Measurements from ENCODE around the gene CRY2. TPM values are rescaled to one million over a fixed set of nuclear protein-coding genes. Genes with fewer than 3 reads are reported as not detected.
"Not testable (repeated sequence)": the region's sequence is repeated elsewhere in the genome, so short reads cannot be mapped to it uniquely, and the experiment has no call there.

The CRY2 gene
- polyA plus RNA-seq, 2 donors, result 5.9 to 6.8 TPM

- WGBS, 2 donors, result 92 to 93% methylated on average over 51 to 56 of the region's 56 CpGs
Observed at GRCh38 chr11:45902452-45903380, 55.4 kb downstream of the CRY2 start.

GRCh38 chr11:45904309-45904915 lies 57.1 kb downstream of the CRY2 start:
- Histone ChIP-seq H3K4me1 (ENCODE audit: control insufficient read depth in 2 of 2, insufficient read depth in 2 of 2, low read length in 1 of 2) (peaks cover 2 to 12% of the 10 kb centered on the region in 2 donors), H3K27ac (ENCODE audit: low read depth in 2 of 2, low read length in 1 of 2) (no peak overlapping the region)
- WGBS, 2 donors, result 65 to 73% methylated on average over 15 of the region's 15 CpGs

More at GRCh38 chr11:45902452-45903380, 55.4 kb downstream of the CRY2 start:
- no peak overlapping the region for H3K27ac ChIP-seq (ENCODE audit: low read depth in 2 of 2, low read length in 1 of 2)
- H3K4me3 ChIP-seq (ENCODE audit: low read depth in 1 of 2, low read length in 2 of 2), result no peak overlapping the region
- H3K27me3 ChIP-seq (ENCODE audit: control insufficient read depth in 1 of 2, insufficient read depth in 2 of 2, low read length in 2 of 2), result no peaks in the 10 kb centered on the region
- no peaks in the 10 kb centered on the region for H3K9me3 ChIP-seq (ENCODE audit: control insufficient read depth in 2 of 2, insufficient read depth in 1 of 2, low read depth in 1 of 2, low read length in 1 of 2)
- peaks cover 5 to 7% of the 10 kb centered on the region in 2 donors for H3K4me1 ChIP-seq (ENCODE audit: control insufficient read depth in 2 of 2, insufficient read depth in 2 of 2, low read length in 1 of 2)
- peaks cover 0 to 2% of the 10 kb centered on the region in 2 donors for H3K36me3 ChIP-seq (ENCODE audit: control insufficient read depth in 2 of 2, insufficient read depth in 2 of 2, low read length in 1 of 2)

DNA sequence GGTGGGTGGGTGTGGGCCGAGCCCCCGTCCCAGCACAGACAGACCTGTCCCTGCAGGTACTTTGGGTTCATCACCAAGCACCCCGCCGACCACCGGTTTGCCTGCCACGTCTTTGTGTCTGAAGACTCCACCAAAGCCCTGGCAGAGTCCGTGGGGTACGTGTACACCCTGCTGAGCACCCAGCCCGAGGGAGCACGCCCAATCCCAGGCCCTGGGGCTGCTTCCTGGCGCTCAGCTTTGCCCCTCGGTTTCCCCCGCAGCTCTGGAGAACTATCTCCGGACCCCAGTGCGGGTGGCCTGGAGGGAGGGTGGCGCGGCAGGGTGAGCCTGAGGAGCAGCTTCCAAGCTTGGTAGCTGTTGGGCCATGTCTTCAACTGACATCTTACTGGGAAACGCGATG lies 57.8 kb downstream of the CRY2 start:
- no peak overlapping the region for H3K4me3 ChIP-seq (ENCODE audit: low read depth in 1 of 2, low read length in 2 of 2)
- H3K36me3 ChIP-seq (ENCODE audit: control insufficient read depth in 2 of 2, insufficient read depth in 2 of 2, low read length in 1 of 2), result peaks cover 0 to 15% of the 10 kb centered on the region in 2 donors
- H3K4me1 ChIP-seq (ENCODE audit: control insufficient read depth in 2 of 2, insufficient read depth in 2 of 2, low read length in 1 of 2), result peaks cover 2 to 11% of the 10 kb centered on the region in 2 donors
- no peaks in the 10 kb centered on the region for H3K9me3 ChIP-seq (ENCODE audit: control insufficient read depth in 2 of 2, insufficient read depth in 1 of 2, low read depth in 1 of 2, low read length in 1 of 2)
- no peaks in the 10 kb centered on the region for H3K27me3 ChIP-seq (ENCODE audit: control insufficient read depth in 1 of 2, insufficient read depth in 2 of 2, low read length in 2 of 2)
- 84 to 89% methylated on average over 19 of the region's 19 CpGs for WGBS, 2 donors
- H3K27ac ChIP-seq (ENCODE audit: low read depth in 2 of 2, low read length in 1 of 2), result no peak overlapping the region

More at GRCh38 chr11:45904309-45904915, 57.1 kb downstream of the CRY2 start:
- peaks cover 0 to 8% of the 10 kb centered on the region in 2 donors for H3K36me3 ChIP-seq (ENCODE audit: control insufficient read depth in 2 of 2, insufficient read depth in 2 of 2, low read length in 1 of 2)
- H3K9me3 ChIP-seq (ENCODE audit: control insufficient read depth in 2 of 2, insufficient read depth in 1 of 2, low read depth in 1 of 2, low read length in 1 of 2), result no peaks in the 10 kb centered on the region
- no peak overlapping the region for H3K4me3 ChIP-seq (ENCODE audit: low read depth in 1 of 2, low read length in 2 of 2)
- no peaks in the 10 kb centered on the region for H3K27me3 ChIP-seq (ENCODE audit: control insufficient read depth in 1 of 2, insufficient read depth in 2 of 2, low read length in 2 of 2)

- not testable (repeated sequence) for H3K4me3 ChIP-seq (ENCODE audit: low read depth in 1 of 2, low read length in 2 of 2); H3K27me3 ChIP-seq (ENCODE audit: control insufficient read depth in 1 of 2, insufficient read depth in 2 of 2, low read length in 2 of 2); H3K27ac ChIP-seq (ENCODE audit: low read depth in 2 of 2, low read length in 1 of 2); H3K9me3 ChIP-seq (ENCODE audit: control insufficient read depth in 2 of 2, insufficient read depth in 1 of 2, low read depth in 1 of 2, low read length in 1 of 2)
- H3K36me3 ChIP-seq (ENCODE audit: control insufficient read depth in 2 of 2, insufficient read depth in 2 of 2, low read length in 1 of 2), result peaks cover 1 to 16% of the 10 kb centered on the region in 2 donors
- peaks cover 2 to 11% of the 10 kb centered on the region in 2 donors for H3K4me1 ChIP-seq (ENCODE audit: control insufficient read depth in 2 of 2, insufficient read depth in 2 of 2, low read length in 1 of 2)
- WGBS, 2 donors, result 48 to 60% methylated on average over 6 of the region's 6 CpGs
Observed at GRCh38 chr11:45905576-45905975, 58.3 kb downstream of the CRY2 start.

DNA sequence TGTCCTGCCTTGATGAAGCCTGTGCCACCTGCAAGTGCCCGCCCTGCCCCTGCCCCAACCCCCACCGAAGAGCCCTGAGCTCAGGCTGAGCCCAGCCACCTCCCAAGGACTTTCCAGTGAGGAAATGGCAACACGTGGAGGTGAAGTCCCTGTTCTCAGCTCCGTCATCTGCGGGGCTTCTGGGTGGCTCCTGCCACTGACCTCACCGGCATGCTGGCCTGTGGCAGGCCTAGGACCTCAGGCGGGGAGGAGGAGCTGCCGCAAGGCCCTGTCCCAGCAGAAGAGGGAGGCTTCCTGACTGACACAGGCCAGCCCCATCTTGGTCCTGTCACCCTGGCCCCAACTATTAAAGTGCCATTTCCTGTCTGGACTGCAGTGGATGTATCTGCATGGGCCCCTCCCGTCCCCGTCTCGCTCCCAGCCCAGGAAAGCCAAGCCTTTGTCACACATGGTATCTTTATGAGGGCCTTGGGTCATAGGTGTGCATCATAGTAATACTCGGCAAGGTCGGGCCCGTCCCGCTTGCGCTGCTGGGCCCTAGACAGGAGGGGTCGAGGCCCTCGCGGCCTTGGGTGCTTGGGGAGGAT lies 58.9 kb downstream of the CRY2 start:
- Histone ChIP-seq H3K36me3 (ENCODE audit: control insufficient read depth in 2 of 2, insufficient read depth in 2 of 2, low read length in 1 of 2) (peaks cover 7 to 22% of the 10 kb centered on the region in 2 donors), H3K4me3 (ENCODE audit: low read depth in 1 of 2, low read length in 2 of 2) (no peak overlapping the region)
- 53 to 74% methylated on average over 19 of the region's 19 CpGs for WGBS, 2 donors

DNA sequence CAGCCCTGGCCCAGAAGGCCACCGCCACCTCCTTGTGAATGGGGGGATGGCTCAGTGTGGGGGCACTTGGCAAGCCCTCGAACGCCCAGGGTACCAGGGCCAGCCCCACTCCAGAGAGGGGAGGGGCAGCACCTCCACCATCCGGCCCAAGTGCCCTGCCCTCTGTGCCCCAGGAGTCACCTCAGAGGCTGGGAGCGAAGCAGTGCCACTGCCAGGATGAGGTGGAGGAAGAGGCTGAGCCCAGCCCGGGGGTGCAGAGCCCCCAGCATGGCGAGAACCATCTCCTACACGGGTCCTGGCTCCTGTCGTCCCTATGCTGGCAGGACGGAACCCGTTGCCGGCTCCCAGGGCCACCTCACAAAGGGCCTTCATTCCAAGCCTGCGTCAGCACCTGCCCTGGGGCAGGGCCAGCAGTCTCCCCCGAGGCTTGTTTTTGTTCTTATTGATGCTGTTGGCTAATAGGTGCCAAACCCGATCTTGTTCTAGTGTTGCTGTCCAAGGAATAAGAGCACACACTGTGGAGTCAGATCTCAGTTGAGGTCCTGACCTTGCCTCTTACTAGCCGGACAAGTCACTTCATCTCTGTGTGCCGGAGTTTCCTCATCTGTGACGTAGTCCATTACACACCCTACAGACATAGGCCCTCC lies 59.8 kb downstream of the CRY2 start, which contains the start of gene FREY1:
TSS of gene FREY1 (minus strand) at position 307 of the 647 bp plus-strand sequence. CDS start at position 281, 26 bp downstream.
- WGBS, 2 donors, result 53 to 59% methylated on average over 18 of the region's 18 CpGs
- H3K27ac ChIP-seq (ENCODE audit: low read depth in 2 of 2, low read length in 1 of 2), result peak within 1 kb of the TSS in 1 of 2 donors; percentile 28
- peaks cover 7 to 25% of the 10 kb centered on the region in 2 donors for H3K36me3 ChIP-seq (ENCODE audit: control insufficient read depth in 2 of 2, insufficient read depth in 2 of 2, low read length in 1 of 2)

More for the DNA sequence above, 58.9 kb downstream of the CRY2 start:
- H3K9me3 ChIP-seq (ENCODE audit: control insufficient read depth in 2 of 2, insufficient read depth in 1 of 2, low read depth in 1 of 2, low read length in 1 of 2), result no peaks in the 10 kb centered on the region
- H3K4me1 ChIP-seq (ENCODE audit: control insufficient read depth in 2 of 2, insufficient read depth in 2 of 2, low read length in 1 of 2), result peaks cover 2 to 11% of the 10 kb centered on the region in 2 donors
- no peak overlapping the region for H3K27ac ChIP-seq (ENCODE audit: low read depth in 2 of 2, low read length in 1 of 2)
- no peaks in the 10 kb centered on the region for H3K27me3 ChIP-seq (ENCODE audit: control insufficient read depth in 1 of 2, insufficient read depth in 2 of 2, low read length in 2 of 2)

DNA sequence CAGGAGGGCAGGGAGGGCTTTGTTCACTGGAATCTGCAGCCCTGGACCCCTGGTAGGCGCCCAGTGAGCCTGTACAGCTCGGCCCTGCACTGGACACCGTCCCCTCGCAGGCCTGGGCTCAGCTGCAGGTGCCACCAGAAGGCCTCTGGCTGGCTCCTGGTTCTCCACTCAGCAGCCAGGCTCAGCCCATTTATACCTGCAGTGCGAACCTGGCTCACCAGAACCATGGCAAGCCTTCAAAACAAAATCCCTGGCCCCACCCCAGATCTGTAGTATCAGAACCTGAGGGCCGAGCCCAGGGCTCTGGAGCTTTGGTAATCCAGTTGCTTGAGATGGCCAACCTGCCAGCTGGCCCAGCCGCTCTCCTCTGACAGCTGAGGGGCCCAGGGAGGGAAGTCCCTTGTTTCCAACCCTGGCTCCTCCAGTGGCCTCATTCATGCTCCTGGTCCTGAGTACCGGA lies 60.7 kb downstream of the CRY2 start:
- Histone ChIP-seq H3K27me3 (ENCODE audit: control insufficient read depth in 1 of 2, insufficient read depth in 2 of 2, low read length in 2 of 2) (no peaks in the 10 kb centered on the region), H3K27ac (ENCODE audit: low read depth in 2 of 2, low read length in 1 of 2) (peak overlapping the region in 1 of 2 donors; percentile 28), H3K4me3 (ENCODE audit: low read depth in 1 of 2, low read length in 2 of 2) (no peak overlapping the region), H3K4me1 (ENCODE audit: control insufficient read depth in 2 of 2, insufficient read depth in 2 of 2, low read length in 1 of 2) (peaks cover 2 to 11% of the 10 kb centered on the region in 2 donors), H3K36me3 (ENCODE audit: control insufficient read depth in 2 of 2, insufficient read depth in 2 of 2, low read length in 1 of 2) (peaks cover 7 to 25% of the 10 kb centered on the region in 2 donors), H3K9me3 (ENCODE audit: control insufficient read depth in 2 of 2, insufficient read depth in 1 of 2, low read depth in 1 of 2, low read length in 1 of 2) (no peaks in the 10 kb centered on the region)
- 46 to 53% methylated on average over 8 of the region's 8 CpGs for WGBS, 2 donors

More for the DNA sequence above, 59.8 kb downstream of the CRY2 start, which contains the start of gene FREY1:
- Histone ChIP-seq H3K4me1 (ENCODE audit: control insufficient read depth in 2 of 2, insufficient read depth in 2 of 2, low read length in 1 of 2) (peaks cover 2 to 11% of the 10 kb centered on the region in 2 donors), H3K27me3 (ENCODE audit: control insufficient read depth in 1 of 2, insufficient read depth in 2 of 2, low read length in 2 of 2) (no peaks in the 10 kb centered on the region), H3K9me3 (ENCODE audit: control insufficient read depth in 2 of 2, insufficient read depth in 1 of 2, low read depth in 1 of 2, low read length in 1 of 2) (no peaks in the 10 kb centered on the region), H3K4me3 (ENCODE audit: low read depth in 1 of 2, low read length in 2 of 2) (no peak within 1 kb of the TSS)

DNA sequence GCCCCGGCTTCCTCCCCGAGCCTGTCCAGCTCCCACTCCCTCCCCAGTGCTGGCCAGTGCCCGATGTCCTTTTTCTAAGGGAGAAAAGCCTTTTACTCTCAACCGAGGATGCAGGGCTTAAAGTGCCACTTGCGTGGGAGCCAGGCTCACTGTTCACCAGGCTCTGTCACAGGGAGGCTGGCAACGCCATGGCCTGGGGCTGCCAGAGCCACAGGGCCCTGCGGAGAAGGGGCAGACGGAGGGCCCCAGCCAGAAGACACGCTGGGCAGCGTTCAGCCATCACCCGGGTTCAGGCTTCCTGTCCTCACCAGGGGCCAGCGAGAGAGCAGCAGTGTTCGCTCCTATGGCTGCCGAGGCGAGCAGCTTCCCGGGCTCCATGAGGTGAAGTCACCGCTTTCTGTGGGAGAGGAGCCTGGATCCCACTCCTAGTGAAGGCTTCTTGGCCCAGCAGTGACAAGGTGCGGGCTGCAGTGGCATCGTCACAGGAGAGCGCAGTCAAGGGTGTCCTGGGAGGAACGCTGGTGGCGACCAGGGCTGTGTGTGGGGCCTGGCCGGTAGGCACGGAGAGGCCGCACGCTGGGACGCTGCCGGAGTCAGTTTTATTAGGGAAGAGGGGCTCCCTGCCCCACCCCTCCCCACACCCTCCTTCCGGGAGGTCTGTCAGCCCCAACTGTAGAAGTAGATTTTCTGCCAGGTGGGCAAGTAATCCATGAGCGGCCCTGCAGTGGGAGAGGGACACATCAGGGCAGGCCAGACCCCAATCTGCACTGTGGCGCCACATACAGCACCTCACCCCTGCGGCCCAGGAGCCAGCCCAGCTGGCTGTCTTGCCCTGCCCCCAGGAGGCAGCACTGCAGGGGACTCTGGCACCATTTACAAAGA lies 62.6 kb downstream of the CRY2 start:
- H3K9me3 ChIP-seq (ENCODE audit: control insufficient read depth in 2 of 2, insufficient read depth in 1 of 2, low read depth in 1 of 2, low read length in 1 of 2), result no peaks in the 10 kb centered on the region
- H3K36me3 ChIP-seq (ENCODE audit: control insufficient read depth in 2 of 2, insufficient read depth in 2 of 2, low read length in 1 of 2), result peaks cover 20 to 42% of the 10 kb centered on the region in 2 donors
- no peak overlapping the region for H3K4me3 ChIP-seq (ENCODE audit: low read depth in 1 of 2, low read length in 2 of 2)
- 91 to 92% methylated on average over 32 of the region's 32 CpGs for WGBS, 2 donors
- peaks cover 2 to 11% of the 10 kb centered on the region in 2 donors for H3K4me1 ChIP-seq (ENCODE audit: control insufficient read depth in 2 of 2, insufficient read depth in 2 of 2, low read length in 1 of 2)
- H3K27ac ChIP-seq (ENCODE audit: low read depth in 2 of 2, low read length in 1 of 2), result no peak overlapping the region
- H3K27me3 ChIP-seq (ENCODE audit: control insufficient read depth in 1 of 2, insufficient read depth in 2 of 2, low read length in 2 of 2), result no peaks in the 10 kb centered on the region

Data from esophagus (tissue), 2 donors.